SK-N-SH (cell line): ENCODE data around the gene ZRANB3. TPM values are rescaled to one million over a fixed set of nuclear protein-coding genes. Genes with fewer than 3 reads are reported as not detected.

Experiments
- CTCF ChIA-PET: fragments of 300-600, 350-600 bp; formaldehyde crosslinking; extraction: SDS; loops from one replicate; lab custom pipeline; 2021; lab: Yijun Ruan, JAX
- POLR2A ChIA-PET: fragments of 350-600 bp; sonication (Branson Sonifier 250); formaldehyde crosslinking; extraction: SDS; loops from one replicate; lab custom pipeline; 2020; ENCODE audit warnings: antibody characterized with exemption, inconsistent platforms; lab: Yijun Ruan, JAX
- DNase-seq: peaks from one replicate; pipeline ENCODE4 v3.0.0; 2012
- H2AFZ ChIP-seq: fragments of 200-600 bp; sonication (generic); 2 replicates; pipeline ENCODE4 v1.8.1; 2016; ENCODE audit warnings: antibody characterized with exemption, mild to moderate bottlenecking, low read depth
- H3F3A ChIP-seq: fragments of 200-600 bp; sonication (generic); replicated peaks from 2 replicates; pipeline ENCODE3; 2016; ENCODE audit warnings: antibody characterized with exemption, mild to moderate bottlenecking; ENCODE audit not compliant: insufficient read depth
- H3K27ac ChIP-seq, 2 experiments: fragments of 200-500 bp in 1 of 2; fragments of 200-600 bp in 1 of 2; sonication (Bioruptor generic) in 1 of 2; sonication (generic), shearing (Covaris generic) in 1 of 2; 2 replicates each; pipeline versions ENCODE4 v1.5.1 to v1.6.1; 2014 to 2016; ENCODE audit warnings: low read depth in 2 of 2, inconsistent platforms in 1 of 2, low read length in 1 of 2, mild to moderate bottlenecking in 1 of 2, mixed read lengths in 1 of 2
- H3K27me3 ChIP-seq: fragments of 200-600 bp; sonication (generic), shearing (Covaris generic); 2 replicates; pipeline ENCODE4 v1.6.1; 2016; ENCODE audit warnings: mixed run types; ENCODE audit not compliant: insufficient read depth
- H3K36me3 ChIP-seq, 2 experiments: fragments of 200-500 bp in 1 of 2; fragments of 200-600 bp in 1 of 2; sonication (Bioruptor generic) in 1 of 2; sonication (generic) in 1 of 2; replicated peaks in 1 of 2; 2 replicates each; pipeline versions ENCODE3 to v1.5.1; 2014 to 2016; ENCODE audit warnings: low read length in 1 of 2, mild to moderate bottlenecking in 1 of 2; ENCODE audit not compliant: insufficient read depth in 2 of 2, control insufficient read depth in 1 of 2
- H3K4me1 ChIP-seq, 2 experiments: fragments of 200-500 bp in 1 of 2; fragments of 200-600 bp in 1 of 2; sonication (Bioruptor generic) in 1 of 2; sonication (generic), shearing (Covaris generic) in 1 of 2; 2 replicates each; pipeline versions ENCODE4 v1.5.1 to v1.6.1; 2014 to 2016; ENCODE audit warnings: low read depth in 1 of 2, low read length in 1 of 2, mixed run types in 1 of 2; ENCODE audit not compliant: insufficient read depth in 2 of 2, control insufficient read depth in 1 of 2
- H3K4me2 ChIP-seq: fragments of 200-600 bp; sonication (generic), shearing (Covaris generic); 2 replicates; pipeline ENCODE4 v1.6.1; 2017; ENCODE audit warnings: mixed run types
- H3K4me3 ChIP-seq, 2 experiments: fragments of 200-500 bp in 1 of 2; fragments of 200-600 bp in 1 of 2; sonication (Bioruptor generic) in 1 of 2; sonication (generic), shearing (Covaris generic) in 1 of 2; 2 replicates each; pipeline versions ENCODE4 v1.5.1 to v1.8.1; 2014 to 2016; ENCODE audit warnings: low read depth in 2 of 2, inconsistent platforms in 1 of 2, low read length in 1 of 2, mild to moderate bottlenecking in 1 of 2, mixed read lengths in 1 of 2, moderate library complexity in 1 of 2
- H3K79me2 ChIP-seq: fragments of 200-600 bp; sonication (generic); 2 replicates; pipeline ENCODE4 v1.8.1; 2017; ENCODE audit warnings: mild to moderate bottlenecking; ENCODE audit not compliant: insufficient read depth
- H3K9ac ChIP-seq: fragments of 200-600 bp; sonication (generic); 2 replicates; pipeline ENCODE4 v1.6.1; 2017; ENCODE audit warnings: mixed run types
- H3K9me2 ChIP-seq: fragments of 200-600 bp; sonication (generic); 2 replicates; pipeline ENCODE4 v1.6.1; 2017; ENCODE audit warnings: mixed run types
- H3K9me3 ChIP-seq: fragments of 200-600 bp; sonication (generic); 2 replicates; pipeline ENCODE4 v1.6.1; 2017; ENCODE audit warnings: mixed run types, mild to moderate bottlenecking, moderate library complexity
- H4K20me1 ChIP-seq: fragments of 200-600 bp; sonication (generic); 2 replicates; pipeline ENCODE4 v1.6.1; 2017; ENCODE audit warnings: mild to moderate bottlenecking, mixed run types; ENCODE audit not compliant: insufficient read depth
- ELF1 ChIP-seq: IDR thresholded peaks from 2 replicates; pipeline ENCODE4 v1.4.0; 2012
- EP300 ChIP-seq, 2 experiments: IDR thresholded peaks; 2 replicates each; pipeline versions ENCODE4 v1.4.0 to v1.6.1; 2012; ENCODE audit warnings: borderline replicate concordance in 1 of 2, low read depth in 1 of 2, low read length in 1 of 2
- FOSL2 ChIP-seq: IDR thresholded peaks from 2 replicates; pipeline ENCODE4 v1.4.0; 2012; ENCODE audit warnings: low read depth, mild to moderate bottlenecking, moderate library complexity, borderline replicate concordance
- FOXM1 ChIP-seq: IDR thresholded peaks from 2 replicates; pipeline ENCODE4 v1.4.0; 2012; ENCODE audit warnings: low read depth, mild to moderate bottlenecking
- GABPA ChIP-seq: IDR thresholded peaks from 2 replicates; pipeline ENCODE4 v1.4.0; 2012; ENCODE audit warnings: low read depth, mild to moderate bottlenecking
- GATA2 ChIP-seq: sonication (generic); formaldehyde crosslinking; IDR thresholded peaks from 2 replicates; pipeline ENCODE4 v1.5.0; 2020; ENCODE audit warnings: mild to moderate bottlenecking, missing genetic modification reagents
- IRF3 ChIP-seq: fragments of 150-350 bp; IDR thresholded peaks from 2 replicates; pipeline ENCODE4 v1.6.1; 2016; ENCODE audit warnings: mild to moderate bottlenecking, low read depth, low read length
- MAX ChIP-seq: IDR thresholded peaks from 2 replicates; pipeline ENCODE4 v1.4.0; 2012; ENCODE audit warnings: low read depth
- MEF2A ChIP-seq: IDR thresholded peaks from 2 replicates; pipeline ENCODE4 v1.4.0; 2012; ENCODE audit warnings: low read depth, borderline replicate concordance
- PBX3 ChIP-seq: IDR thresholded peaks from 2 replicates; pipeline ENCODE4; 2012
- RAD21 ChIP-seq: IDR thresholded peaks from 2 replicates; pipeline ENCODE4 v1.6.1; 2012; ENCODE audit warnings: mild to moderate bottlenecking, low read length
- RCOR1 ChIP-seq: fragments of 150-350 bp; IDR thresholded peaks from 2 replicates; pipeline ENCODE4 v1.6.1; 2017; ENCODE audit warnings: antibody characterized with exemption, low read length
- REST ChIP-seq: IDR thresholded peaks from 2 replicates; pipeline ENCODE4 v1.6.1; 2012; ENCODE audit warnings: mild to moderate bottlenecking, low read depth, low read length, moderate library complexity
- RFX5 ChIP-seq: IDR thresholded peaks from 2 replicates; pipeline ENCODE4 v1.6.1; 2012; ENCODE audit warnings: mild to moderate bottlenecking, improper control_type of control experiment, low read length
- RXRA ChIP-seq: IDR thresholded peaks from 2 replicates; pipeline ENCODE4 v1.4.0; 2012; ENCODE audit warnings: low read depth, mild to moderate bottlenecking, borderline replicate concordance
- TAF1 ChIP-seq: IDR thresholded peaks from 2 replicates; pipeline ENCODE4 v1.6.1; 2012; ENCODE audit warnings: low read depth, mild to moderate bottlenecking, low read length, moderate library complexity, borderline replicate concordance
- TEAD4 ChIP-seq: IDR thresholded peaks from 2 replicates; pipeline ENCODE4 v1.4.0; 2012; ENCODE audit warnings: mild to moderate bottlenecking, borderline replicate concordance; ENCODE audit not compliant: insufficient read depth
- USF1 ChIP-seq: IDR thresholded peaks from 2 replicates; pipeline ENCODE4 v1.4.0; 2012; ENCODE audit warnings: low read depth, borderline replicate concordance
- USF2 ChIP-seq: fragments of 150-350 bp; IDR thresholded peaks from 2 replicates; pipeline ENCODE4 v1.6.1; 2017; ENCODE audit warnings: antibody characterized with exemption, low read length, low read depth, borderline replicate concordance
- YY1 ChIP-seq: IDR thresholded peaks from 2 replicates; pipeline ENCODE4 v1.4.0; 2012; ENCODE audit warnings: low read depth, mild to moderate bottlenecking
- WGBS: methylation state at CpG from one replicate; pipeline ENCODE4 v1.1.6; 2017; ENCODE audit warnings: low lambda C conversion rate; 5-methylcytosine and 5-hydroxymethylcytosine counted together
- polyA plus RNA-seq, 3 experiments: library from polyadenylated mRNA; depleted of rRNA; stranded (reverse); fragments of >200 nt; gene quantifications; 2 replicates each; pipeline ENCODE4 v1.2.3, GENCODE V29; 2012

ZRANB3 gene
- polyA plus RNA-seq, 1 of the 3 experiments (the other 2 are of a cell fraction) = 4.1 TPM

GRCh38 chr2:135163306-135163705 is 367.7 kb downstream of the ZRANB3 start:
- H3K9ac ChIP-seq = no peak overlapping the region
- no peak overlapping the region for H3K4me3 ChIP-seq
- no peak for DNase-seq
- no peaks in the 10 kb centered on the region; a peak in 1 of 4 replicates for H3K4me1 ChIP-seq
- ChIA-PET POLR2A (no interaction called here), CTCF (interaction anchor here (0.9 to 1.4 kb wide), 2 partner anchors 20 to 159 kb away, joined by 3 to 4 read pairs; no protein-coding TSS in a partner anchor)
- no peaks in the 10 kb centered on the region for H3K9me2 ChIP-seq
- H3K27me3 ChIP-seq = no peaks in the 10 kb centered on the region
- peaks cover 13% of the 10 kb centered on the region for H3F3A ChIP-seq
- 93% methylated on average over 2 of the region's 2 CpGs for WGBS
- TF ChIP-seq YY1 (no peak), GATA2 (CRISPR knock-in tag) (no peak), USF2 (no peak), ELF1 (no peak), MEF2A (no peak), RFX5 (no peak)
- H3K9me3 ChIP-seq = no peaks in the 10 kb centered on the region
- no peaks in the 10 kb centered on the region for H4K20me1 ChIP-seq
- H3K36me3 ChIP-seq = peaks cover 41 to 69% of the 10 kb centered on the region in 2 experiments
- no peaks in the 10 kb centered on the region for H3K79me2 ChIP-seq
- no peak overlapping the region for H2AFZ ChIP-seq
- H3K4me2 ChIP-seq = no peak overlapping the region
- H3K27ac ChIP-seq = no peak overlapping the region

GRCh38 chr2:135162786-135163185 is 368.2 kb downstream of the ZRANB3 start:
- H4K20me1 ChIP-seq = no peaks in the 10 kb centered on the region
- no peaks in the 10 kb centered on the region for H3K9me3 ChIP-seq
- no peak overlapping the region for H2AFZ ChIP-seq
- DNase-seq = no peak
- no peak overlapping the region for H3K27ac ChIP-seq
- POLR2A ChIA-PET = no interaction called here
- H3K79me2 ChIP-seq = no peaks in the 10 kb centered on the region
- TF ChIP-seq TEAD4 = no peak
- TF ChIP-seq EP300 (IDR thresholded peaks at IDR 0.05; ENCODE audit: borderline replicate concordance in 1 of 2, low read depth in 1 of 2, low read length in 1 of 2) = no peak
- TF ChIP-seq FOXM1 = no peak
- no peak for TF ChIP-seq RXRA
- no peak for TF ChIP-seq GABPA
- no peak for TF ChIP-seq FOSL2
- TF ChIP-seq MAX = no peak
- TF ChIP-seq PBX3 = no peak
- no peak for TF ChIP-seq RCOR1
- no peak for TF ChIP-seq USF1
- TF ChIP-seq IRF3 = no peak
- TF ChIP-seq REST = no peak
- no peak for TF ChIP-seq MEF2A
- no peak for TF ChIP-seq RAD21
- no peak for TF ChIP-seq TAF1
- TF ChIP-seq, all 33 proteins: peak for 0
- CTCF ChIA-PET = no interaction called here
- Histone ChIP-seq H3K9me2 (no peaks in the 10 kb centered on the region), H3K4me1 (no peaks in the 10 kb centered on the region; a peak in 1 of 4 replicates), H3K27me3 (no peaks in the 10 kb centered on the region), H3K36me3 (peaks cover 47 to 67% of the 10 kb centered on the region in 2 experiments), H3K9ac (no peak overlapping the region), H3K4me3 (no peak overlapping the region), H3F3A (peaks cover 13% of the 10 kb centered on the region), H3K4me2 (no peak overlapping the region)
- 96% methylated on average over 4 of the region's 4 CpGs for WGBS
